HepG2 (cell line): ENCODE data around the gene GOLGA6L10. TPM values are rescaled to one million over a fixed set of nuclear protein-coding genes. Genes with fewer than 3 reads are reported as not detected.

Experiments
- ATAC-seq: fragments of 200-7000 bp; cut with Tn5 transposase; 3 replicates; pipeline ENCODE4 v1.9.1; 2020; ENCODE audit warnings: mild to moderate bottlenecking, moderate library complexity
- BruUV-seq: library from RNA; stranded (reverse); fragments of 400-500 nt; replicated peaks from 2 replicates; lab custom pipeline; 2021; lab: Mats Ljungman, UMichigan
- CTCF ChIA-PET: fragments of 300-600 bp; formaldehyde crosslinking; extraction: SDS; loops from one replicate; lab custom pipeline; 2021; ENCODE audit warnings: low total read pairs, inconsistent platforms, low intra/inter-chr PET ratio; lab: Yijun Ruan, JAX
- POLR2A ChIA-PET: fragments of 350-600 bp; sonication (Branson Sonifier 250); formaldehyde crosslinking; loops from one replicate; lab custom pipeline; 2020; ENCODE audit warnings: antibody characterized with exemption, inconsistent platforms; lab: Yijun Ruan, JAX
- DNase-seq: peaks from one replicate; pipeline ENCODE4 v3.0.0-alpha.2; 2015; ENCODE audit warnings: low spot score
- FAIRE-seq: peaks from 3 replicates; lab custom pipeline; 2011; peaks lifted over from hg19 to GRCh38; lab: Jason Lieb, UNC
- H2AFZ ChIP-seq: one replicate; pipeline ENCODE4 v1.6.1; 2011; ENCODE audit warnings: low read length, inconsistent platforms
- H3K27ac ChIP-seq: fragments of 300-600 bp; 3 replicates; pipeline ENCODE4 v1.8.0; 2011; ENCODE audit warnings: mixed run types, mild to moderate bottlenecking, mixed read lengths, low read length, inconsistent platforms; ENCODE audit not compliant: insufficient read depth; ENCODE audit errors: extremely low read length
- H3K27me3 ChIP-seq, 2 experiments: fragments of 200-600 bp in 1 of 2; 2 replicates in 1 of 2; 3 replicates in 1 of 2; pipeline versions ENCODE4 v1.6.0 to v1.8.0; 2011; ENCODE audit warnings: low read length in 2 of 2, mild to moderate bottlenecking in 2 of 2, moderate library complexity in 2 of 2, inconsistent platforms in 1 of 2; ENCODE audit not compliant: insufficient read depth in 2 of 2, control insufficient read depth in 1 of 2
- H3K36me3 ChIP-seq, 2 experiments: fragments of 200-600 bp in 1 of 2; replicated peaks in 1 of 2; 2 replicates in 1 of 2; 3 replicates in 1 of 2; pipeline versions ENCODE4 v1.5.1 to v1.8.0; 2011; ENCODE audit warnings: low read length in 2 of 2, inconsistent platforms in 1 of 2; ENCODE audit not compliant: insufficient read depth in 2 of 2, control insufficient read depth in 1 of 2
- H3K4me1 ChIP-seq: 2 replicates; pipeline ENCODE4 v1.5.1; 2012; ENCODE audit warnings: low read length, inconsistent platforms; ENCODE audit not compliant: insufficient read depth
- H3K4me2 ChIP-seq: 2 replicates; pipeline ENCODE4 v1.6.0; 2011; ENCODE audit warnings: low read depth, low read length, inconsistent platforms
- H3K4me3 ChIP-seq, 3 experiments: fragments of 200-600 bp in 1 of 3; sonication (generic), shearing (Covaris generic) in 1 of 3; replicated peaks in 1 of 3; 2 replicates each; pipeline ENCODE4 v1.5.1; 2011 to 2016; ENCODE audit warnings: low read length in 3 of 3, inconsistent platforms in 2 of 3, low read depth in 2 of 3, mild to moderate bottlenecking in 2 of 3, control low read depth in 1 of 3, mixed read lengths in 1 of 3; ENCODE audit not compliant: insufficient read depth in 1 of 3
- H3K79me2 ChIP-seq: one replicate; pipeline ENCODE4 v1.6.1; 2011; ENCODE audit warnings: low read length, inconsistent platforms; ENCODE audit not compliant: insufficient read depth
- H3K9ac ChIP-seq: 2 replicates; pipeline ENCODE4 v1.6.0; 2011; ENCODE audit warnings: mild to moderate bottlenecking, low read depth, low read length, inconsistent platforms; ENCODE audit not compliant: insufficient read depth
- H3K9me3 ChIP-seq: 2 replicates; pipeline ENCODE4 v1.5.1; 2012; ENCODE audit warnings: mild to moderate bottlenecking, low read length
- H4K20me1 ChIP-seq: 2 replicates; pipeline ENCODE4 v1.6.0; 2011; ENCODE audit warnings: inconsistent platforms, mild to moderate bottlenecking, low read length, moderate library complexity; ENCODE audit not compliant: insufficient read depth
- ATF7-NPFF ChIP-seq: sonication (generic); formaldehyde crosslinking; IDR thresholded peaks from 2 replicates; pipeline ENCODE4 v1.8.1; 2023; ENCODE audit warnings: mild to moderate bottlenecking, low read depth, missing genetic modification reagents, moderate library complexity
- CHCHD3 ChIP-seq: sonication (generic); formaldehyde crosslinking; IDR thresholded peaks from 2 replicates; pipeline ENCODE4 v1.8.0; 2022; ENCODE audit warnings: mild to moderate bottlenecking, missing genetic modification reagents, moderate library complexity
- EP300 ChIP-seq, 3 experiments: sonication (generic) in 1 of 3; formaldehyde crosslinking in 1 of 3; IDR thresholded peaks; 2 replicates each; pipeline versions ENCODE4 v1.5.1 to v1.6.1; 2011 to 2020; ENCODE audit warnings: low read depth in 2 of 3, low read length in 2 of 3, borderline replicate concordance in 1 of 3, improper control_type of control experiment in 1 of 3, mild to moderate bottlenecking in 1 of 3, missing genetic modification reagents in 1 of 3, moderate library complexity in 1 of 3
- HNRNPUL1 ChIP-seq: fragments of 200-400 bp; formaldehyde crosslinking; IDR thresholded peaks from 2 replicates; pipeline ENCODE4 v1.6.1; 2017; ENCODE audit warnings: low read depth, mild to moderate bottlenecking, low read length, moderate library complexity
- MXD1 ChIP-seq: sonication (generic); formaldehyde crosslinking; IDR thresholded peaks from 2 replicates; pipeline ENCODE4 v1.4.0; 2020; ENCODE audit warnings: mild to moderate bottlenecking, missing genetic modification reagents
- NRL ChIP-seq: sonication (generic); formaldehyde crosslinking; IDR thresholded peaks from 2 replicates; pipeline ENCODE4 v1.5.0; 2020; ENCODE audit warnings: missing genetic modification reagents, mild to moderate bottlenecking, moderate library complexity, borderline replicate concordance
- PHB2 ChIP-seq: fragments of 450-650 bp; IDR thresholded peaks from 2 replicates; pipeline ENCODE4 v1.6.1; 2018; ENCODE audit not compliant: partially characterized antibody
- PREB ChIP-seq: sonication (generic); formaldehyde crosslinking; IDR thresholded peaks from 2 replicates; pipeline ENCODE4 v1.4.0; 2020; ENCODE audit warnings: missing genetic modification reagents
- RFX3 ChIP-seq: IDR thresholded peaks from 2 replicates; pipeline ENCODE4 v1.6.1; 2016; ENCODE audit warnings: missing biosample characterization, missing genetic modification reagents
- SKIL ChIP-seq: sonication (generic); formaldehyde crosslinking; IDR thresholded peaks from 2 replicates; pipeline ENCODE4 v1.8.0; 2022; ENCODE audit warnings: missing genetic modification reagents, mild to moderate bottlenecking, moderate library complexity, borderline replicate concordance
- ZGPAT ChIP-seq: IDR thresholded peaks from 2 replicates; pipeline ENCODE4 v1.6.1; 2016; ENCODE audit warnings: mild to moderate bottlenecking
- ZHX1 ChIP-seq: sonication (generic); formaldehyde crosslinking; IDR thresholded peaks from 2 replicates; pipeline ENCODE4 v1.8.1; 2022; ENCODE audit warnings: low read depth, mild to moderate bottlenecking, missing genetic modification reagents
- ZNF207 ChIP-seq: fragments of 450-650 bp; IDR thresholded peaks from 2 replicates; pipeline ENCODE4 v1.6.1; 2016; ENCODE audit warnings: antibody characterized with exemption, borderline replicate concordance
- ZNF282 ChIP-seq: fragments of 450-650 bp; IDR thresholded peaks from 2 replicates; pipeline ENCODE4 v1.6.1; 2018; ENCODE audit not compliant: partially characterized antibody
- ZNF589 ChIP-seq: sonication (generic); formaldehyde crosslinking; conservative IDR thresholded peaks from 2 replicates; pipeline ENCODE4 v1.8.0; 2022; ENCODE audit warnings: mild to moderate bottlenecking, moderate library complexity, missing genetic modification reagents
- ZNF761 ChIP-seq: sonication (generic); formaldehyde crosslinking; conservative IDR thresholded peaks from 2 replicates; pipeline ENCODE4 v1.4.0; 2020; ENCODE audit warnings: mild to moderate bottlenecking, missing genetic modification reagents
- WGBS: methylation state at CpG from one replicate; pipeline ENCODE4 v1.1.6; 2017; ENCODE audit warnings: low lambda C conversion rate; 5-methylcytosine and 5-hydroxymethylcytosine counted together
- in situ Hi-C: cut with HindIII; loops from 2 replicates; pipeline ENCODE4 v1.10.0; 2017; ENCODE audit warnings: low pct_unique_long_range_greater_than_20kb; ENCODE audit not compliant: extremely low pct_ligation_motif_present
- intact Hi-C: fragments of 100-400 bp; cut with micrococcal nuclease; formaldehyde crosslinking; loops from one replicate; pipeline ENCODE4 v1.10.0; 2022; ENCODE audit not compliant: unreplicated experiment
- polyA plus RNA-seq, 8 experiments: library from polyadenylated mRNA; depleted of rRNA in 3 of 8; stranded (reverse) in 7 of 8; unstranded in 1 of 8; fragments of >200 nt; fragmentation: Illumina TruSeq in 4 of 8; extraction: Trizol in 4 of 8; gene quantifications; 2 replicates each; pipeline versions ENCODE4 v1.2.1 to v1.2.3, GENCODE V29; 2011 to 2016; ENCODE audit warnings: low read depth in 4 of 8, missing spikeins in 1 of 8, mixed read lengths in 1 of 8; ENCODE audit not compliant: insufficient read depth in 1 of 8
- total RNA-seq, 5 experiments: library from RNA; depleted of rRNA; stranded (reverse); fragments of >200 nt; fragmentation: Illumina TruSeq; extraction: Trizol; gene quantifications; 2 replicates each; pipeline ENCODE4 v1.2.3, GENCODE V29; 2016; ENCODE audit warnings: low read depth in 1 of 5

GOLGA6L10 gene
- total and polyA plus RNA-seq, 2 of the 13 experiments (the other 11 are each of a cell fraction or from before 2014, with no cell fraction given) = 1.5 to 2.5 TPM

GRCh38 chr15:82298520-82298919, 50.8 kb downstream of the GOLGA6L10 start:
- Histone ChIP-seq H3K4me1 (no peaks in the 10 kb centered on the region), H2AFZ (no peak overlapping the region), H3K4me3 (no peak overlapping the region), H3K27ac (no peak overlapping the region), H3K79me2 (no peaks in the 10 kb centered on the region), H3K4me2 (no peak overlapping the region), H3K9me3 (no peaks in the 10 kb centered on the region), H3K36me3 (no peaks in the 10 kb centered on the region), H3K27me3 (peaks cover 0 to 2% of the 10 kb centered on the region in 2 experiments; a peak in 2 of 5 replicates), H4K20me1 (no peaks in the 10 kb centered on the region), H3K9ac (no peak overlapping the region)
- no TSS peak for BruUV-seq
- DNase-seq (no peak), FAIRE-seq (no peak), ATAC-seq (no peak)
- intact Hi-C loops = no loop called here
- ChIA-PET POLR2A (no interaction called here), CTCF (no interaction called here)
- 93% methylated on average over 9 of the region's 44 CpGs for WGBS
- in situ Hi-C loops = no loop called here
- no peak for TF ChIP-seq MXD1 (CRISPR knock-in tag)
- TF ChIP-seq ATF7-NPFF (CRISPR knock-in tag) = no peak
- no peak for TF ChIP-seq NRL (CRISPR knock-in tag)
- TF ChIP-seq ZNF282 = no peak
- TF ChIP-seq EP300 (IDR thresholded peaks at IDR 0.05; ENCODE audit: low read depth in 2 of 2, low read length in 2 of 2) = no peak
- no peak for TF ChIP-seq EP300 (CRISPR knock-in tag; IDR thresholded peaks at IDR 0.05; ENCODE audit: borderline replicate concordance)
- TF ChIP-seq ZNF207 = no peak
- no peak for TF ChIP-seq ZNF761 (CRISPR knock-in tag)
- TF ChIP-seq RFX3 (CRISPR knock-in tag) = no peak
- no peak for TF ChIP-seq ZNF589
- TF ChIP-seq ZHX1 = no peak
- no peak for TF ChIP-seq HNRNPUL1
- no peak for TF ChIP-seq CHCHD3
- TF ChIP-seq PREB (CRISPR knock-in tag) = no peak
- no peak for TF ChIP-seq SKIL
- TF ChIP-seq ZGPAT (CRISPR knock-in tag) = no peak
- no peak for TF ChIP-seq PHB2
